Right lobe of liver (tissue), 4 donors: ENCODE results near the gene MAPK14.

Experiments used
- CTCF ChIP-seq, 4 donors: fragments of 200-600 bp in 3 of 4; fragments of 450-650 bp in 1 of 4; IDR thresholded peaks; one replicate each; pipeline versions ENCODE4 v1.5.1 to v1.8.0; 2016 to 2022; ENCODE audit warnings: antibody characterized with exemption in 4 of 4, mild to moderate bottlenecking in 2 of 4
- POLR2A ChIP-seq: fragments of 450-650 bp; IDR thresholded peaks from one replicate; pipeline ENCODE4 v1.6.1; 2017; ENCODE audit warnings: antibody characterized with exemption, mild to moderate bottlenecking
- donor health status: DM: no; HTN: no; CAD: no.
- donor health status: DM: no; HTN: no; CAD: no.
- donor health status: DM: no; HTN: yes; CAD: no.

DNA sequence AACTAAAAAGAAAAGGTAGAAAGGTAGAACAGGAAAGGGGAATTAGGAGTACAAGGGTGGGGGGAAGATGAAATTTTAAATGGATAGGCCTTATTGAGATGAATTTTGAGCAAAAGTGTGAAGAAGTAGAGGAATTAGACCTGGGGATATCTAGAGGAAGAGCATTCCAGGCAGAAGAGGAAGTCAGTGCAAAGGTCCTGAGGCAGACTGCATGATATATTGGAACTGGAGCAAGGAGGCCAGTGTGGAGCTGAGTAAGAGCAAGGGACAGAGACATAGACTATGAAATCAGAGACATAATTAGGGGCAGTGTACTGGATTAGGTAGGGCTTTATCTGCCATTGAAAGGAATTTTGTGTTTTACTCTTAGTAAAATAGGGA lies 40.4 kb downstream of the MAPK14 start:
- TF ChIP-seq CTCF (IDR thresholded peaks at IDR 0.05) (no peak), POLR2A (no peak)
